MG63 (cell line): ENCODE data around the gene RNF43. TPM values are rescaled to one million over a fixed set of nuclear protein-coding genes. Genes with fewer than 3 reads are reported as not detected.
"Not testable (repeated sequence)": the region's sequence is repeated elsewhere in the genome, so short reads cannot be mapped to it uniquely, and the experiment has no call there.

ENCODE experiments used
- DNase-seq: peaks from one replicate; pipeline ENCODE4 v3.0.0-alpha.2; 2020
- H3K27me3 ChIP-seq: fragments of 250-450 bp; sonication (Bioruptor Pico); 2 replicates; pipeline ENCODE4 v1.5.1; 2020; ENCODE audit warnings: mild to moderate bottlenecking, moderate library complexity
- H3K36me3 ChIP-seq: fragments of 250-450 bp; sonication (Bioruptor Pico); 2 replicates; pipeline ENCODE4 v1.5.1; 2020; ENCODE audit warnings: mild to moderate bottlenecking, moderate library complexity
- H3K4me3 ChIP-seq: fragments of 250-450 bp; sonication (Bioruptor Pico); 2 replicates; pipeline ENCODE4 v1.5.1; 2020; ENCODE audit warnings: mild to moderate bottlenecking, moderate library complexity
- H3K9me3 ChIP-seq: fragments of 250-450 bp; sonication (Bioruptor Pico); 2 replicates; pipeline ENCODE4 v1.5.1; 2020; ENCODE audit warnings: mild to moderate bottlenecking, moderate library complexity
- total RNA-seq: library from RNA; depleted of rRNA; stranded (reverse); fragments of >200 nt; shearing (Covaris generic); gene quantifications from 2 replicates; pipeline ENCODE4 v1.2.3, GENCODE V29; 2014; ENCODE audit warnings: low replicate concordance

RNF43 gene
- total RNA-seq, 1 experiment from 2014 or later: not detected

GRCh38 chr17:58412961-58413586 lies 4.3 kb downstream of the RNF43 start:
- Histone ChIP-seq H3K36me3 (no peaks in the 10 kb centered on the region), H3K9me3 (no peaks in the 10 kb centered on the region), H3K4me3 (no peak overlapping the region), H3K27me3 (peaks cover 33% of the 10 kb centered on the region)
- no peak for DNase-seq

- H3K9me3 ChIP-seq: no peaks in the 10 kb centered on the region
- H3K4me3 ChIP-seq: no peak overlapping the region
- H3K27me3 ChIP-seq: peaks cover 33% of the 10 kb centered on the region
- DNase-seq: no peak
- no peaks in the 10 kb centered on the region for H3K36me3 ChIP-seq
Observed at GRCh38 chr17:58412064-58412703, 5.2 kb downstream of the RNF43 start.

- H3K27me3 ChIP-seq: peaks cover 33% of the 10 kb centered on the region
- no peaks in the 10 kb centered on the region for H3K36me3 ChIP-seq
- no peak overlapping the region for H3K4me3 ChIP-seq
- H3K9me3 ChIP-seq: no peaks in the 10 kb centered on the region
- no peak for DNase-seq
Observed at GRCh38 chr17:58411408-58411894, 5.9 kb downstream of the RNF43 start.

GRCh38 chr17:58410714-58411407 lies 6.5 kb downstream of the RNF43 start:
- H3K36me3 ChIP-seq: no peaks in the 10 kb centered on the region
- no peaks in the 10 kb centered on the region for H3K9me3 ChIP-seq
- no peak overlapping the region for H3K4me3 ChIP-seq
- H3K27me3 ChIP-seq: peaks cover 33% of the 10 kb centered on the region
- DNase-seq: no peak

- no peak overlapping the region for H3K4me3 ChIP-seq
- H3K27me3 ChIP-seq: peaks cover 33% of the 10 kb centered on the region
- no peaks in the 10 kb centered on the region for H3K36me3 ChIP-seq
- H3K9me3 ChIP-seq: no peaks in the 10 kb centered on the region
- no peak for DNase-seq
Observed at GRCh38 chr17:58409432-58409831, 7.9 kb downstream of the RNF43 start.

- Histone ChIP-seq H3K36me3 (no peaks in the 10 kb centered on the region), H3K9me3 (no peaks in the 10 kb centered on the region), H3K27me3 (peaks cover 21% of the 10 kb centered on the region), H3K4me3 (no peak overlapping the region)
- DNase-seq: no peak
Observed at GRCh38 chr17:58403311-58403710, 14.0 kb downstream of the RNF43 start.

- no peaks in the 10 kb centered on the region for H3K36me3 ChIP-seq
- no peak for DNase-seq
- peaks cover 24% of the 10 kb centered on the region for H3K27me3 ChIP-seq
- no peaks in the 10 kb centered on the region for H3K9me3 ChIP-seq
- no peak overlapping the region for H3K4me3 ChIP-seq
Observed at GRCh38 chr17:58402679-58403078, 14.7 kb downstream of the RNF43 start.

GRCh38 chr17:58402047-58402446 lies 15.3 kb downstream of the RNF43 start:
- no peak overlapping the region for H3K4me3 ChIP-seq
- no peaks in the 10 kb centered on the region for H3K36me3 ChIP-seq
- no peak for DNase-seq
- H3K27me3 ChIP-seq: peaks cover 24% of the 10 kb centered on the region
- no peaks in the 10 kb centered on the region for H3K9me3 ChIP-seq

GRCh38 chr17:58401287-58401686 lies 16.0 kb downstream of the RNF43 start:
- DNase-seq: no peak
- no peak overlapping the region for H3K4me3 ChIP-seq
- peaks cover 24% of the 10 kb centered on the region for H3K27me3 ChIP-seq
- H3K9me3 ChIP-seq: no peaks in the 10 kb centered on the region
- H3K36me3 ChIP-seq: no peaks in the 10 kb centered on the region

GRCh38 chr17:58400826-58401225 lies 16.5 kb downstream of the RNF43 start:
- peaks cover 26% of the 10 kb centered on the region for H3K27me3 ChIP-seq
- H3K4me3 ChIP-seq: no peak overlapping the region
- H3K9me3 ChIP-seq: no peaks in the 10 kb centered on the region
- no peak for DNase-seq
- no peaks in the 10 kb centered on the region for H3K36me3 ChIP-seq

GRCh38 chr17:58399974-58400373 lies 17.4 kb downstream of the RNF43 start:
- Histone ChIP-seq H3K36me3 (no peaks in the 10 kb centered on the region), H3K27me3 (peaks cover 35% of the 10 kb centered on the region), H3K9me3 (no peaks in the 10 kb centered on the region), H3K4me3 (no peak overlapping the region)
- no peak for DNase-seq

GRCh38 chr17:58398574-58399266 lies 18.6 kb downstream of the RNF43 start:
- no peak for DNase-seq
- peaks cover 40% of the 10 kb centered on the region for H3K27me3 ChIP-seq
- no peaks in the 10 kb centered on the region for H3K36me3 ChIP-seq
- H3K4me3 ChIP-seq: no peak overlapping the region
- no peaks in the 10 kb centered on the region for H3K9me3 ChIP-seq

GRCh38 chr17:58397421-58397820 lies 19.9 kb downstream of the RNF43 start:
- H3K27me3 ChIP-seq: peaks cover 38% of the 10 kb centered on the region
- H3K36me3 ChIP-seq, H3K4me3 ChIP-seq, DNase-seq, H3K9me3 ChIP-seq: not testable (repeated sequence)

GRCh38 chr17:58396173-58396572 lies 21.2 kb downstream of the RNF43 start:
- H3K36me3 ChIP-seq: no peaks in the 10 kb centered on the region
- no peak for DNase-seq
- H3K4me3 ChIP-seq: no peak overlapping the region
- H3K9me3 ChIP-seq: no peaks in the 10 kb centered on the region
- H3K27me3 ChIP-seq: peaks cover 50% of the 10 kb centered on the region

- H3K27me3 ChIP-seq: peaks cover 40% of the 10 kb centered on the region
- H3K9me3 ChIP-seq: no peaks in the 10 kb centered on the region
- no peaks in the 10 kb centered on the region for H3K36me3 ChIP-seq
- H3K4me3 ChIP-seq: no peak overlapping the region
- no peak for DNase-seq
Observed at GRCh38 chr17:58394534-58395223, 22.7 kb downstream of the RNF43 start.

GRCh38 chr17:58391302-58391984 lies 25.9 kb downstream of the RNF43 start:
- Histone ChIP-seq H3K27me3 (peaks cover 34% of the 10 kb centered on the region), H3K9me3 (no peaks in the 10 kb centered on the region), H3K36me3 (no peaks in the 10 kb centered on the region), H3K4me3 (no peak overlapping the region)
- peak; percentile 25 for DNase-seq
